HL-60 (cell line): ENCODE results near the gene ERICH6.

Source experiments
- DNase-seq, 2 experiments: peaks; one replicate each; pipeline ENCODE4 v3.0.0-alpha.2; 2010 to 2020; ENCODE audit warnings: low read depth in 1 of 2, low spot score in 1 of 2
- H3K27ac ChIP-seq: fragments of 250-450 bp; sonication (Bioruptor Pico); replicated peaks from 2 replicates; pipeline ENCODE4 v1.5.1; 2020; ENCODE audit warnings: mild to moderate bottlenecking, moderate library complexity
- H3K27me3 ChIP-seq: fragments of 250-450 bp; sonication (Bioruptor Pico); 2 replicates; pipeline ENCODE4 v1.5.1; 2021; ENCODE audit warnings: mild to moderate bottlenecking, moderate library complexity; ENCODE audit not compliant: insufficient read depth, poor library complexity, severe bottlenecking
- H3K4me3 ChIP-seq: replicated peaks from 2 replicates; pipeline ENCODE4 v1.5.1; 2011; ENCODE audit warnings: mild to moderate bottlenecking, control low read depth, low read length; ENCODE audit not compliant: insufficient read depth
- GABPA ChIP-seq: IDR thresholded peaks from 2 replicates; pipeline ENCODE4 v1.6.1; 2012; ENCODE audit warnings: low read depth
- POLR2AphosphoS5 ChIP-seq: IDR thresholded peaks from 2 replicates; pipeline ENCODE4 v1.6.1; 2012; ENCODE audit warnings: low read depth
- REST ChIP-seq: IDR thresholded peaks from 2 replicates; pipeline ENCODE4 v1.6.1; 2012; ENCODE audit warnings: low read depth; ENCODE audit not compliant: insufficient replicate concordance
- SPI1 ChIP-seq: IDR thresholded peaks from 2 replicates; pipeline ENCODE4 v1.6.1; 2012; ENCODE audit warnings: low read depth, mild to moderate bottlenecking, borderline replicate concordance
- TF ChIP-seq, protein P1 (sequence below): IDR thresholded peaks from one replicate; pipeline ENCODE4 v1.5.1; 2011; ENCODE audit warnings: low read length, control low read depth, inconsistent platforms; ENCODE audit not compliant: insufficient read depth

ERICH6 gene

GRCh38 chr3:150734795-150735119, 31.0 kb upstream of the ERICH6 start:
- no peaks in the 10 kb centered on the region for H3K27me3 ChIP-seq
- H3K27ac ChIP-seq: no peak overlapping the region
- no peak for DNase-seq
- TF ChIP-seq, protein P1, sequence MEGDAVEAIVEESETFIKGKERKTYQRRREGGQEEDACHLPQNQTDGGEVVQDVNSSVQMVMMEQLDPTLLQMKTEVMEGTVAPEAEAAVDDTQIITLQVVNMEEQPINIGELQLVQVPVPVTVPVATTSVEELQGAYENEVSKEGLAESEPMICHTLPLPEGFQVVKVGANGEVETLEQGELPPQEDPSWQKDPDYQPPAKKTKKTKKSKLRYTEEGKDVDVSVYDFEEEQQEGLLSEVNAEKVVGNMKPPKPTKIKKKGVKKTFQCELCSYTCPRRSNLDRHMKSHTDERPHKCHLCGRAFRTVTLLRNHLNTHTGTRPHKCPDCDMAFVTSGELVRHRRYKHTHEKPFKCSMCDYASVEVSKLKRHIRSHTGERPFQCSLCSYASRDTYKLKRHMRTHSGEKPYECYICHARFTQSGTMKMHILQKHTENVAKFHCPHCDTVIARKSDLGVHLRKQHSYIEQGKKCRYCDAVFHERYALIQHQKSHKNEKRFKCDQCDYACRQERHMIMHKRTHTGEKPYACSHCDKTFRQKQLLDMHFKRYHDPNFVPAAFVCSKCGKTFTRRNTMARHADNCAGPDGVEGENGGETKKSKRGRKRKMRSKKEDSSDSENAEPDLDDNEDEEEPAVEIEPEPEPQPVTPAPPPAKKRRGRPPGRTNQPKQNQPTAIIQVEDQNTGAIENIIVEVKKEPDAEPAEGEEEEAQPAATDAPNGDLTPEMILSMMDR: no peak
- TF ChIP-seq REST (no peak), SPI1 (no peak), GABPA (no peak), POLR2AphosphoS5 (no peak)
- H3K4me3 ChIP-seq: no peak overlapping the region

DNA sequence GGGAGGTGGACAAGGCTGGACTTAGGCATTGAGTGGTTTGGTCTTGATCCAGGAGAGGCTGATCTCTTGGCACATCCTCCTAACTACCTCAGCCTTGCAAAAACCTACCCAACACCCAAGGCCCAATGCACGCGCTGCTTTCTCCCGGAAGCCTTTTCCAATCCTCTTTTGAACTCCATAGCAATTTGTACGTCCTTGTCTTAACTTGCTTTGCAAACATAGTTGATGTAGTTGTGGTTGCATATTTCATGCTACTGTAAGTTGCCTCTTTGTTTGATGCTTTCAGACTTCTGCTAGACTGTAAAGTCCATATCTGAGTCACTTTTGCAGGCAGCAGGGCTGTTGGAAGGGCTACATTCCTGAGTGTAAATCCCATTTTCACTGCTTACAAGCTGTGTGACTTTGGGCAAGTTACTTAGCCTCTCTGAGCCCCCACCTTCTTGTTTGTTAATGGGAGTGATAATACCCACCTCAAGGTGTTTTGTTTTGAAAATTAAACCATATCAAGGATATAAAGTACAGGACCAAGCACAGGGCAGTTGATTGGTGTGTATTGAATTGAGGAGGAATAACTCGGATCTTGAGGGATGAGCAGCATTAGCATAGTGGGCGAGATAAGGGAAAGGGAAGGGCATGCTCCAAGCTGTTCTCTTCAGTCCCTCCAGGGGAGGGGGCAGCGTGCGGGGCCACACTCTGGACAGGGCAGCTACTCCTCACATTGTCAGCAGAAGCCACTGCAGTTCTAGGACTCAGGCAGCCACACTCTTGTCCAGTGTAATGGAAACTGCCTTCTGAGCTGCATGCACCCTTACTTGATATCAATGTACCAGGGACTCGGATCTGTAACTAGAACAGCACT, 30.4 kb upstream of the ERICH6 start:
- no peaks in the 10 kb centered on the region for H3K27me3 ChIP-seq
- no peak for DNase-seq
- H3K4me3 ChIP-seq: no peak overlapping the region
- no peak overlapping the region for H3K27ac ChIP-seq
- TF ChIP-seq SPI1 (no peak), REST (no peak)
- TF ChIP-seq, protein P1: no peak

- Histone ChIP-seq H3K4me3 (no peak overlapping the region), H3K27me3 (no peaks in the 10 kb centered on the region), H3K27ac (no peak overlapping the region)
- TF ChIP-seq GABPA: no peak
- TF ChIP-seq REST: no peak
- TF ChIP-seq SPI1: no peak
- TF ChIP-seq POLR2AphosphoS5: no peak
- TF ChIP-seq, protein P1: no peak
- no peak for DNase-seq
Measured at GRCh38 chr3:150733373-150733935, 29.7 kb upstream of the ERICH6 start.
